GF-D8 (cell line): ENCODE measurements around the gene SLC35A3.

Source experiments
- DNase-seq: peaks from one replicate; lab custom pipeline; 2025; lab: John Stamatoyannopoulos, UW

SLC35A3 gene

GRCh38 chr1:100077531-100077930 is 107.7 kb downstream of the SLC35A3 start:
- no peak for DNase-seq

- no peak for DNase-seq
Measured at GRCh38 chr1:100080331-100080730, 110.5 kb downstream of the SLC35A3 start.
